Measurements from ENCODE around the gene LBHD2. TPM values are rescaled to one million over a fixed set of nuclear protein-coding genes. Genes with fewer than 3 reads are reported as not detected.
A peak's percentile ranks its signal among the peaks of the same experiment; 100 is the strongest.
"Not testable (repeated sequence)": the region's sequence is repeated elsewhere in the genome, so short reads cannot be mapped to it uniquely, and the experiment has no call there.

Gene LBHD2
- total RNA-seq: not detected
- long read RNA-seq: 0 reads

GRCh38 chr14:103084021-103084919, at the start of gene LBHD2:
Gene LBHD2, plus strand, starts transcription at chr14:103084210. Its CDS starts 1,803 bp downstream, at chr14:103086013.
- Histone ChIP-seq H3K27ac (replicated peaks) (no peak within 1 kb of the TSS), H3K4me1 (no peaks in the 10 kb centered on the region), H3K36me3 (no peaks in the 10 kb centered on the region), H3K4me3 (peak within 1 kb of the TSS; percentile 36), H3K9me3 (replicated peaks) (no peaks in the 10 kb centered on the region), H3K27me3 (ENCODE audit: low read depth) (peaks cover 80% of the 10 kb centered on the region)
- intact Hi-C loops (cut with micrococcal nuclease): no loop called here
- TF ChIP-seq CTCF (IDR thresholded peaks at IDR 0.05; ENCODE audit: borderline replicate concordance): no peak
- no peak for DNase-seq

- H3K27me3 ChIP-seq (ENCODE audit: low read depth): no peaks in the 10 kb centered on the region
- H3K9me3 ChIP-seq (replicated peaks): peaks cover 4% of the 10 kb centered on the region
- peaks cover 22% of the 10 kb centered on the region for H3K36me3 ChIP-seq
- no peak for TF ChIP-seq CTCF (IDR thresholded peaks at IDR 0.05; ENCODE audit: borderline replicate concordance)
- DNase-seq: no peak
- peaks cover 17% of the 10 kb centered on the region for H3K4me1 ChIP-seq
- no peak overlapping the region for H3K27ac ChIP-seq (replicated peaks)
- no peak overlapping the region for H3K4me3 ChIP-seq
- intact Hi-C loops (cut with micrococcal nuclease): no loop called here
Observed at GRCh38 chr14:103041464-103041863, 42.5 kb upstream of the LBHD2 start.

GRCh38 chr14:103043257-103044015, 40.6 kb upstream of the LBHD2 start:
- intact Hi-C loops (cut with micrococcal nuclease): no loop called here
- Histone ChIP-seq H3K27me3 (ENCODE audit: low read depth) (no peaks in the 10 kb centered on the region), H3K9me3 (replicated peaks) (peaks cover 4% of the 10 kb centered on the region), H3K36me3 (peaks cover 22% of the 10 kb centered on the region), H3K27ac (replicated peaks) (no peak overlapping the region), H3K4me3 (no peak overlapping the region), H3K4me1 (peaks cover 37% of the 10 kb centered on the region)
- no peak for DNase-seq
- TF ChIP-seq CTCF (IDR thresholded peaks at IDR 0.05; ENCODE audit: borderline replicate concordance): no peak

- Histone ChIP-seq H3K36me3 (peaks cover 22% of the 10 kb centered on the region), H3K9me3 (replicated peaks) (peaks cover 4% of the 10 kb centered on the region), H3K4me1 (peaks cover 57% of the 10 kb centered on the region), H3K27me3 (ENCODE audit: low read depth) (no peaks in the 10 kb centered on the region), H3K4me3 (no peak overlapping the region), H3K27ac (replicated peaks) (no peak overlapping the region)
- no peak for DNase-seq
- TF ChIP-seq CTCF (IDR thresholded peaks at IDR 0.05; ENCODE audit: borderline replicate concordance): no peak
- intact Hi-C loops (cut with micrococcal nuclease): no loop called here
Observed at GRCh38 chr14:103045371-103045869, 38.6 kb upstream of the LBHD2 start.

- H3K9me3 ChIP-seq (replicated peaks); H3K4me3 ChIP-seq; H3K27me3 ChIP-seq (ENCODE audit: low read depth); H3K36me3 ChIP-seq; DNase-seq; H3K27ac ChIP-seq (replicated peaks); intact Hi-C loops (cut with micrococcal nuclease): not testable (repeated sequence)
- H3K4me1 ChIP-seq: peaks cover 76% of the 10 kb centered on the region
Observed at GRCh38 chr14:103047453-103047852, 36.6 kb upstream of the LBHD2 start.

Data from left ventricle myocardium inferior (tissue), 1 donor.